Keratinocyte (primary cell): ENCODE measurements around the gene ATXN2.

Experiments
- CTCF ChIP-seq, 3 experiments: IDR thresholded peaks in 1 of 3; conservative IDR thresholded peaks in 1 of 3; optimal IDR thresholded peaks in 1 of 3; 2 replicates in 2 of 3; 3 replicates in 1 of 3; pipeline versions ENCODE3 to v1.5.1; 2011; ENCODE audit warnings: low read length in 3 of 3, mild to moderate bottlenecking in 3 of 3, moderate library complexity in 2 of 3, control low read depth in 1 of 3, inconsistent platforms in 1 of 3; ENCODE audit not compliant: insufficient read depth in 2 of 3; ENCODE audit errors: extremely low read depth in 1 of 3
- EZH2 ChIP-seq: IDR thresholded peaks from one replicate; pipeline ENCODE4 v1.6.1; 2012; ENCODE audit warnings: inconsistent platforms, mild to moderate bottlenecking, low read length, moderate library complexity

- TF ChIP-seq CTCF (optimal IDR thresholded peaks at IDR 0.05 in 1 of 3, IDR thresholded peaks at IDR 0.05 in 1 of 3, conservative IDR thresholded peaks at IDR 0.05 in 1 of 3; ENCODE audit: extremely low read depth in 1 of 3, insufficient read depth in 2 of 3, low read length in 3 of 3) (no peak), EZH2 (no peak)
These were observed 169.2 kb downstream of the ATXN2 start for GRCh38 chr12:111429828-111430432.
